GF-D8 (cell line): ENCODE results near the gene ZBTB7B.

Source experiments
- DNase-seq: peaks from one replicate; lab custom pipeline; 2025; lab: John Stamatoyannopoulos, UW

The ZBTB7B gene

DNA sequence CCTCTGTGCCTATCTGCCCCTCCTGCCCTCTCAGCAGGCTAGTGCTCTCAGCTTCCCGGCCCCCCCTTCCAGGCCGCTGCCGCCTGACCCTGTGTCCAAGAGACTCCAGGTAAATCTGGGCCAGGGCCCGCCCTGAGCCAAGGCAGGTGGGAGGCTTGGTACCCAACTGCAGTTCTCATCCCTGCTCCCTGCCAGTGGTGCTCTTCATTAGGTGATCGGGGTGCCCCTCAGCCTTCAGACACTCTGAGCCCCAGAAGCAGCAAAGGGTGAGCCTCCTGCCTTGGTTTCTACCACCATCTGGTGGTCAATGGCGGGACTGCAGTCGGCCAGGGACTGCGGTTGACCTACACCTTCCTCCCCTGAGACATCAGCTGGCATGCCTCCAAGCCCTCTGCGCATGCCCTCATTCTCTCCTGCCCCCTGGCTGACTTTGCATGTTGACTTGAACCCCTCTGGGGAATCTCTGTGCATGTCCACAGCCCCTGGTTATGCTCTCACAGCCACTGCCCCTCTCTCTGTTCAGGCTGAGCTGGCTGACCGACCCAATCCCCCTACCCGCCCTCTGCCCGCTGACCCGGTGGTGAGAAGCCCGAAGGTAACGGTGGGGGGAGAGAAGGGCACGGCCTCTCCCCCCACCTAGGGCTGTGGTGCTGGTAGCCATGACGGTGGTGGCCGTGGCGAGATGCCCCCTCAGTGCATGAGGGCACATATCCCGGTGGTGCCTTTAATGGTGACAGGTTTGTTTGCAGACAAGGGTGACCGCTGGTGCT is 59.0 kb downstream of the ZBTB7B start:
- DNase-seq, result peak; percentile 26

- no peak for DNase-seq
Observed at GRCh38 chr1:155062151-155062686, 59.6 kb downstream of the ZBTB7B start.

DNA sequence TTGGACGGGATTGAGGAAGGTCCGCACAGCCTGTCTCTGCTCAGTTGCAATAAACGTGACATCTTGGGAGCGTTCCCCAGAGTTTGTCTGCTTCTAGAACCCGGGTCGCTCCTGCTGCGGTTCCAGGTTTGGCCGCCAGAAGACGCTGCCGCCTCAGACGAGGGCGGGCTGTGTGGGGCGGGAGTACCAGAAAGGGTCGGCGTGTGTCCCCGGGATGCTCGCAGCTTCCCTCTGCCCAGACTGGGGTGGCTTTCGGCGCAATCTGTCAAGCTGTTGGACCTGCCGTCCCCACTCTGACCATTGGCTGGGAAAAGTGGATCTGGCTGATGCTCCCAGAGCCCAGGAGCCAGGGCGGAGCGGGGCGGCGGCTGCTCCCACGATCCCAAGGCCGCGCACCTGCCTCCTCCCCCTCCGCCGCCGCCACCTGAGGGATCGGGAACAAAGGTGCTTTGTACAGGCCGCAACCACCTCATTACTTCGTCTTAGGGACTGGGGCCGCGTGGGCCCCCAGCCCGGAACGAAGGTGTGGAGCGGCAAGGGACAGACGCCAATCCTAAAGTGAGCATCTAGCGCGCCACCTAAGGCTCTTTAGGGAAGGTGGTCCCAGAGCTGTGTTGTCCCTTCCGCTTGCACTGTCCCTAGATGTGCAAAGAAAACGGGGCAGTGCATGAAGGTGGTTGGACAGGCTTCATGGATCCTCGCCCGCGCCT is 60.3 kb downstream of the ZBTB7B start:
- DNase-seq, result no peak

DNA sequence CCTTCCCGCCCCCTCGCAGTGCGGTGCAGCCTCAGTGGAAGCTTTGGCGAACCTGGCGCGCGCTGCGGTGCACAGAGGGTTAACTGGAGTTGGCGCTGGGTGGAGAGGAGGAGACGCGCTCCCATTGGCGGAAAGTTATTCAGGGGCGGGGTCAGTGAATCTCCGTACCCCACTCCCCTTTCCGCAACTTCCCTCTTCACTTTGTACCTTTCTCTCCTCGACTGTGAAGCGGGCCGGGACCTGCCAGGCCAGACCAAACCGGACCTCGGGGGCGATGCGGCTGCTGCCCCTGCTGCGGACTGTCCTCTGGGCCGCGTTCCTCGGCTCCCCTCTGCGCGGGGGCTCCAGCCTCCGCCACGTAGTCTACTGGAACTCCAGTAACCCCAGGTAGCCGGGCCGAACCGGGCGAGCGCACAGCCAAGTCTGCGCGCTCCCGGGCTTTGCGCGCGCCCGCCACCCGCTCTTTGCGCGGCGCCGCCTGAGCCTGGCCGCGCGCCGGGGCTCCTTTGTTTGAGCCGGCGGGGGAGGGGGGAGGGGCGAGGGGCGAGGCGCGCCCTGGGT is 61.0 kb downstream of the ZBTB7B start, which contains the start of gene EFNA4:
Gene EFNA4, plus strand, starts transcription at position 191 of the 561 bp plus-strand sequence. Its CDS starts 84 bp downstream, at position 275.
- DNase-seq, result peak; percentile 21

GRCh38 chr1:155064111-155064831 is 61.7 kb downstream of the ZBTB7B start:
- no peak for DNase-seq

GRCh38 chr1:155064832-155065429 is 62.3 kb downstream of the ZBTB7B start:
- DNase-seq, result no peak

- DNase-seq, result no peak
Observed at GRCh38 chr1:155066777-155067176, 64.2 kb downstream of the ZBTB7B start.
